GM13977 (cell line): ENCODE results near the gene GPX5.
"Not testable (repeated sequence)": the region's sequence is repeated elsewhere in the genome, so short reads cannot be mapped to it uniquely, and the experiment has no call there.

Experiments
- DNase-seq: peaks from one replicate; pipeline ENCODE4 v3.0.0; 2012; ENCODE audit warnings: low spot score
- CTCF ChIP-seq: IDR thresholded peaks from 2 replicates; pipeline ENCODE4 v1.5.1; 2012; ENCODE audit warnings: mild to moderate bottlenecking, control low read depth; ENCODE audit not compliant: insufficient read depth; ENCODE audit errors: extremely low read depth, missing control alignments
- in situ Hi-C: fragments of 300-500 bp; cut with MboI; formaldehyde crosslinking; loops from one replicate; pipeline ENCODE4 v1.12.0; 2022; ENCODE audit warnings: low sequenced_read_pairs, low pct_unique_long_range_greater_than_20kb, mixed read lengths, inconsistent platforms; ENCODE audit not compliant: unreplicated experiment

The GPX5 gene

GRCh38 chr6:28497893-28498292 lies 27.8 kb upstream of the GPX5 start:
- in situ Hi-C loops = no loop called here
- DNase-seq = no peak
- no peak for TF ChIP-seq CTCF

GRCh38 chr6:28501259-28501658 lies 24.4 kb upstream of the GPX5 start:
- no peak for DNase-seq
- in situ Hi-C loops = no loop called here
- no peak for TF ChIP-seq CTCF

GRCh38 chr6:28502136-28502535 lies 23.5 kb upstream of the GPX5 start:
- DNase-seq, in situ Hi-C loops: not testable (repeated sequence)

DNA sequence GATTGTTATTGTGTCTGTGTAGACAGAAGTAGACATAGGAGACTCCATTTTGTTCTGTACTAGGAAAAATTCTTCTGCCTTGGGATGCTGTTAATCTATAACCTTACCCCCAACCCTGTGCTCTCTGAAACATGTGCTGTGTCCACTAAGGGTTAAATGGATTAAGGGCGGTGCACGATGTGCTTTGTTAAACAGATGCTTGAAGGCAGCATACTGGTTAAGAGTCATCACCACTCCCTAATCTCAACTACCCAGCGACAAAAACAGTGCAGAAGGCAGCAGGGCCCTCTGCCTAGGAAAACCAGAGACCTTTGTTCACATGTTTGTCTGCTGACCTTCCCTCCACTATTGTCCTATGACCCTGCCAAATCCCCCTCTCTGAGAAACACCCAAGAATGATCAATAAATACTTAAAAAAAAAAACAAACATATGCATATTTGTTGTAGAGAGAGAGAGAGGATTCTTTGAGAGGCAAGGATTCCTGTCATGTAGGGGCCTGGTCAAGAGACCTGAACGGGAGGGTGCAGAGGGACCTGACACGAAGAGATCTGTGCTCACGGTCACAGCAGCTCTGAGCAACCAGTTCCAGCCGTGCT lies 22.9 kb upstream of the GPX5 start:
- DNase-seq, in situ Hi-C loops: not testable (repeated sequence)

- in situ Hi-C loops = no loop called here
- no peak for TF ChIP-seq CTCF
- no peak for DNase-seq
Observed at GRCh38 chr6:28505733-28506132, 19.9 kb upstream of the GPX5 start.

DNA sequence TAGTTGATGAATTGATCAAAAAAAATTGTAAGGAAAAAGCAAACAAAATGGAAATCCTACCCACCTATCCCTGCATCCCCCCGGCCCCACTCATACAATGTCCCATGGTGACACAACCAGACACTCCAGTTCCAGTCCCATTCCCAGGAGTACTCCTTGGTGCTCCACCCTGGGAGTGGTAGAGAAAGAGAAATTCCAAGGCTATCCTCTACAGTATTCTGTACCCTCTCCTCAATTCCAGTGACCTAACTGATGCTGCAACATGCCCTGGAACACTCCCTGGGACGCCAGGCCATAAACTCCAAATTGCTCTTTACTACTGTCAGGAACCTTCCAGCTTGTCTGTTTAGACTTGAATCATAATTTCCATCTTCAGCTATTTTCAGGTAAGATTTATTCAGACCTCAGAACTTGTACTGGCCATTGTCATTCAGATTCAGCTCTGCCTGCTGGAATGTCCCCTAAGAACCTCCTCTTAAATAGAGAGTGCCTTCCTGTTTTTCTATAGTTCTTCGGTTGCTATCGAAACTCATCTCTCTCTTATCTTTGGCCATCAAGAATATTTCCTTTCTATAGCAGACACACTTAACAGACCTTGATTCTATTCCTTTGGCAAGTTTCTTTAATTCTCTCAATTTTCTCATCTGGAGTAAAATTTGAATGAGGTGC lies 18.7 kb upstream of the GPX5 start:
- DNase-seq = no peak
- in situ Hi-C loops = no loop called here
- no peak for TF ChIP-seq CTCF

DNA sequence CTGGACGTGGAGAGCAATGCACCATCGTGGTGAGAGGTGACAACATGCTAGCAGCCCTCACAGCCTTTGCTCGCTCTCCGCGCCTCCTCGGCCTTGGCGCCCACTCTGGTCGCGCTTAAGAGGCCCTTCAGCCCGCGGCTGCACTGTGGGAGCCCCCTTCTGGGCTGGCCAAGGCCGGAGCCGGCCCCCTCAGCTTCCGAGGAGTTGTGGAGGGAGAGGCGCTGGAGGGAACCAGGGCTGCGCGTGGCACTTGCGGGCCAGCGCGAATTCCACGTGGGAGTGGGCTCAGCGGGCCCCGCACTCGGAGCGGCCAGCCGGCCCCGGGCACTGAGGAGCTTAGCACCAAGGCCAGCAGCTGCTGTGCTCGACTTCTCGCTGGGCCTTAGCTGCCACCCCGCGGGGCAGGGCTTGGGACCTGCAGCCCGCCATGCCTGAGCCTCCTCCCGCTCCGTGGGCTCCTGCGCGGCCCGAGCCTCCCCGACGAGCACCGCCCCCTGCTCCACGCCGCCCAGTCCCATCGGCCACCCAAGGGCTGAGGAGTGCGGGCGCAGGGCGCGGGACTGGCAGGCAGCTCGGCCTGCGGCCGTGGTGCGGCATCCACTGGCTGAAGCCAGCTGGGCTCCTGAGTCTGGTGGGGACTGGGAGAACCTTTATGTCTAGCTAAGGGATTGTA lies 13.9 kb upstream of the GPX5 start:
- no peak for DNase-seq
- TF ChIP-seq CTCF = no peak
- in situ Hi-C loops = no loop called here

DNA sequence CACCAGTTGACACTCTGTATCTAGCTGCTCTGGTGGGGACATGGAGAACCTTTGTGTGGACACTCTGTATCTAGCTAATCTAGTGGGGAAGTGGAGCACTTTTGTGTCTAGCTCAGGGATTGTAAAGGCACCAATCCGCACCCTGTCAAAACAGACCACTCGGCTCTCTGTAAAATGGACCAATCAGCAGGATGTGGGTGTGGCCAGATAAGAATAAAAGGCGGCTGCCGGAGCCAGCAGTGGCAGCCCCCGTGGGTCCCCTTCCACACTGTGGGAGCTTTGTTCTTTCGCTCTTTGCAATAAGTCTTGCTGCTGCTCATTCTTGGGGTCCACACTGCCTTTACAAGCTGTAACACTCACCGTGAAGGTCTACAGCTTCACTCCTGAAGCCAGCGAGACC lies 13.3 kb upstream of the GPX5 start:
- DNase-seq, in situ Hi-C loops: not testable (repeated sequence)
